ENCODE results near the gene CSRP2. TPM values are rescaled to one million over a fixed set of nuclear protein-coding genes. Genes with fewer than 3 reads are reported as not detected.

The CSRP2 gene
- total RNA-seq, 1 experiment from 2014 or later: 158 TPM

DNA sequence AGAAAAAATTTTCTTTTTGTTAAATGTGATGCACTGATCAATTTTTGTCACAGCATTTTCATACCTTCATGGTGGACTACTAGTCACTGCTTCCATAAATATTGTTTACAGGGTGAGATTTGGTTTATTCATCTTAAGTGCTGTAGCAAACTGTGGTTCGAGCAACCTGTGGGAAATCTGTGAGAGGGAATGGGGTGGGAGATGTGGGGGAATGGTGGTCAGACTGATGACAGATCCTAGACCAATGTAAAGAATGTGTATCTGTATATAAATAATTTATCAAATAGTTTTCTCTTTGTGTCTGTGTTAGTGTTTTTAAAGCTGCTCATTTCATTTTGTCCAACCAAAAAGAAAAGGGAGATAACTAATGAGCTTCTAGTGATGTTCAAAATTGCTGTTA, 26.7 kb downstream of the CSRP2 start:
- no peaks in the 10 kb centered on the region for H3K4me1 Mint-ChIP-seq
- no CpG with 5 or more reads among the region's 1 CpG for WGBS (ENCODE audit: extremely low coverage, insufficient read length, low lambda C conversion rate)
- Histone ChIP-seq H3K4me2 (ENCODE audit: insufficient read depth, insufficient read length, low read length) (no peak overlapping the region), H3K79me1 (ENCODE audit: insufficient read depth, low read depth, low read length, poor library complexity, severe bottlenecking) (no peaks in the 10 kb centered on the region), H3K79me2 (ENCODE audit: insufficient read depth, low read length) (no peaks in the 10 kb centered on the region), H4K5ac (ENCODE audit: insufficient read length, low read depth, low read length) (no peak overlapping the region), H2BK20ac (ENCODE audit: low read depth, low read length, poor library complexity, severe bottlenecking) (no peak overlapping the region), H2AFZ (ENCODE audit: low read length) (no peak overlapping the region), H3K56ac (ENCODE audit: insufficient read length, low read depth, low read length) (no peak overlapping the region), H2BK15ac (ENCODE audit: low read depth, low read length) (no peak overlapping the region), H3K23me2 (ENCODE audit: insufficient read length, low read depth, low read length, poor library complexity, severe bottlenecking) (no peaks in the 10 kb centered on the region), H4K91ac (ENCODE audit: insufficient read length, low read depth, low read length) (no peak overlapping the region), H4K8ac (replicated peaks; ENCODE audit: insufficient read length, low read depth, low read length) (no peak overlapping the region), H3K18ac (ENCODE audit: insufficient read length, low read depth, low read length) (no peak overlapping the region), H2BK12ac (ENCODE audit: insufficient read length, low read depth, low read length) (no peak overlapping the region), H3K14ac (ENCODE audit: insufficient read depth, low read length) (no peak overlapping the region), H3K27ac (ENCODE audit: insufficient read length, low read depth, low read length) (no peak overlapping the region), H3K4ac (ENCODE audit: low read depth, low read length) (no peak overlapping the region), H4K20me1 (ENCODE audit: control insufficient read depth, insufficient read depth, insufficient read length) (no peaks in the 10 kb centered on the region), H2BK120ac (ENCODE audit: low read depth, low read length, poor library complexity, severe bottlenecking) (no peak overlapping the region), H3K9ac (ENCODE audit: extremely low read depth, insufficient read length, low read length) (no peak overlapping the region), H3K23ac (ENCODE audit: insufficient read length, low read depth, low read length) (no peak overlapping the region), H2BK5ac (ENCODE audit: insufficient read length, low read length) (no peak overlapping the region), H3K9me3 (ENCODE audit: control insufficient read depth, low read depth, low read length) (no peaks in the 10 kb centered on the region), H2AK5ac (ENCODE audit: insufficient read length, low read length) (no peak overlapping the region), H3K27me3 (ENCODE audit: insufficient read depth, low read length) (no peaks in the 10 kb centered on the region), H3K4me1 (ENCODE audit: insufficient read depth, low read length) (no peaks in the 10 kb centered on the region), H3T11ph (ENCODE audit: low read length) (no peak overlapping the region)
- H3K9me3 Mint-ChIP-seq: no peaks in the 10 kb centered on the region
- TF ChIP-seq CTCF (conservative IDR thresholded peaks at IDR 0.05): no peak
- no peak for DNase-seq
- no peak overlapping the region for H3K4me3 Mint-ChIP-seq
- H3K27me3 Mint-ChIP-seq (ENCODE audit: low read depth): no peaks in the 10 kb centered on the region
- no peak overlapping the region for H3K27ac Mint-ChIP-seq
- H3K36me3 Mint-ChIP-seq (ENCODE audit: insufficient read depth in 1 of 3, low read depth in 3 of 3): peaks cover 17 to 42% (median 38%) of the 10 kb centered on the region in 3 experiments

Data from H9 (cell line).